Activated CD8-positive, alpha-beta memory T cell treated with anti-CD3 and anti-CD28 coated beads for 36 hours (primary cell): Measurements from ENCODE around the gene JAM2. TPM values are rescaled to one million over a fixed set of nuclear protein-coding genes. Genes with fewer than 3 reads are reported as not detected.

Experiments used
- CTCF ChIA-PET: fragments of 350-600 bp; sonication (Branson Sonifier 250); formaldehyde crosslinking; loops from one replicate; lab custom pipeline; 2021; ENCODE audit warnings: antibody characterized with exemption; lab: Charles Lee
- POLR2A ChIA-PET: fragments of 350-600 bp; sonication (Branson Sonifier 250); formaldehyde crosslinking; loops from one replicate; lab custom pipeline; 2021; ENCODE audit warnings: antibody characterized with exemption; lab: Charles Lee
- total RNA-seq, 2 experiments: library from RNA; stranded (reverse); gene quantifications; one replicate each; pipeline ENCODE4 v1.2.3, GENCODE V29; 2021

The JAM2 gene
- total RNA-seq, 2 experiments from 2014 or later, result 1.3 TPM

- ChIA-PET POLR2A (no interaction called here), CTCF (no interaction called here)
Observed at GRCh38 chr21:25750085-25750484, 111.0 kb downstream of the JAM2 start.

DNA sequence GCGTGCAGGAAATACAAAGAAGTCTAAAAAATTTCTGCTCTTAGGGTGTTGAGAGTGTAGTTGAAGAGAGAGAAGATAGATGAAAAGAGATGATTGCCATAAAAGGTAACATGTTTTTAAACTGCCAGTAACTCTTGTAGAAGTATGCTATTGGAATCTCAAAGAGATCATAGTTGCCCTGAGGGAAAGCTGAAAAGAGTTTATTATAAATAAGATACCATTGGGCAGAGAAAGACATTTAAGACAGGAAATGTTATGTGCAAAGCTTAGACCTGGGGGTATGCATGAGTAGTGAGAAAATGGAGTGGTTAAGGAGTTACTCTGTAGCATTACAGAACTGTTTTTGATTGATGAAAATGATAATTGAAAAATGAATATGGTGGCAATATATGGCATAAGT lies 113.4 kb downstream of the JAM2 start:
- CTCF ChIA-PET, result no interaction called here
- POLR2A ChIA-PET, result interaction anchor here (0.5 kb wide), 1 partner anchor 410 kb away, joined by 3 read pairs; no protein-coding TSS in a partner anchor

GRCh38 chr21:25756190-25756932 lies 117.3 kb downstream of the JAM2 start:
- POLR2A ChIA-PET, result no interaction called here
- CTCF ChIA-PET, result no interaction called here

DNA sequence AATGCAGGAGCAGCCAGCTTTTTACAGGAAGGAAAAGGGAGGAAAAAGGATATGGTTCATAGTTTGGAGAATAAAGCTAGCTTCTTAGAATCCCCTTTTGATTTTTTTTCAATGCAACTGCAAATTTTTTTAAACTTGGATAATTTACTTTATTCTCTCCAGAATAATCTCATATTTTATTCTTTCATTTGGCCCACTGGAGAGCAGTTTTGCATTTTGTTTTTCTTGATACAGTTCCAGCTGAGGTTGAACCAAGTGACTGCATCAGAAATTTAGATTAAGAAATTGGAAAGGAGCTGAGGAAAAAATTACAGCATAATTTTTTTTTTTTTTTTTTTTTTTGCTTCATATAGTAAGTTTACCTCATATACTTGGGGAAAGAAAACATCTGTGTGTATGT lies 118.5 kb downstream of the JAM2 start:
- ChIA-PET CTCF (interaction anchor here (0.6 kb wide), 2 partner anchors 8 to 1915 kb away, joined by 3 to 4 read pairs; no protein-coding TSS in a partner anchor), POLR2A (interaction anchor here (1.2 kb wide), 1 partner anchor 13 kb away, joined by 7 read pairs; no protein-coding TSS in a partner anchor)

DNA sequence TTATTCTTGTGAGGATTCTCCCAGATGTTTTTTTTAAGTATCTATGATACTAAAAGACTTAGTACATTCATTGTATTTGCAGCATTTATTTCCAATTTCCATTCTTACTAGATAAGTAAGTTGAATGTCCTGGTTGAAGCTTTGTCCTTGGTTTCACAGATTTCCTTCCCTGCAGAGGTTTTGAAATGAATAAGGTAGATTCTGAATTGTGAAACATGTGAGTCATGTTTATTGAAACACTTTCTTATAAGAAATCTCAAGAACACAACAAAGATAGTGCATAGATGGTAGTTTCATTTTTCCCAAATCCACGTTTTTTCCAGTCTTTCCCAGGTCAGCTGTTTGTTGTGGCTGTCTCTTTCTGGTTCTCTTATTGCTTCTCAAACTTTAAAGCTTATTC lies 120.5 kb downstream of the JAM2 start:
- ChIA-PET CTCF (no interaction called here), POLR2A (no interaction called here)

DNA sequence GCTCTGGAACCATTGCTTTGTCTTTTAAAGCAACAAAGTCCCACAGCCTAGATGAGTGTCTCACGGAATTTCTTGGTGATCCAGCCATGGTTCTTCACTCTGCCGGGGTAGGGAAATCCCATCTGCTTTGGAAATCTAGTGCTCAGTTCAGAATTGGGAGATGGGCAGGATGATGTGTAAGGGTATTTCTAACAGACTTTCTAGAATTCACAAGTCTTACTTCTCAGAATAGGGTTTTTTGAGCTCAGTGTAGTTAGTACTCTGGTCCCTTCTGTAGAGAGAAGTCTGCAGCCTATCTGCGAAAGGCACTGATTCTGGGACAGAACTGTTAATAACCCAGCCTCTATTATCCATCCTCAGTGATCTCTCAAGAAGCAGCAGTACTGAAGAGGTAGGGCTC lies 121.0 kb downstream of the JAM2 start:
- ChIA-PET CTCF (no interaction called here), POLR2A (no interaction called here)

DNA sequence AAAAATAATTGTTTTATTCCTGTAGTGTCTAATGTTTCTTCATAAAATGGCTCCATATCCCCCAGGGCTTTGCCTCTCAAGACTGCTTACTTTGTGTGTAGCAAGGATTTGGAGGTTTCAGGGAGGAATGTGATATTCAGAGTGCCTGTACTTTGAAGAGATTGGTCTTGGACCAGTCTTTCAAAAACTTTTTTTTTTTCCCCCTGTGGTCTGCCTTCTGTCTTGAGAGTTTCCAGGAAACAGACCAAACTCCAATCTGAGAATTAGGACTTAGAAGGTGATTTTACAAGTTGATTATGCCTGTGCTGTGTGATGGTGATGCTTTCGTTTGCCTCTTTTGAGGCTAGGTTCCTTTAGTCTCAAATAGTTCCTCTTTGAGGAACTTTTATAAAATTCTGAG lies 121.6 kb downstream of the JAM2 start:
- POLR2A ChIA-PET, result no interaction called here
- CTCF ChIA-PET, result no interaction called here

GRCh38 chr21:25764065-25764464 lies 125.0 kb downstream of the JAM2 start:
- ChIA-PET CTCF (no interaction called here), POLR2A (no interaction called here)

Other genes with a start within 250 kb of the JAM2 start
- 10 to 100 TPM; 79.3 to 88.8 TPM for gene MRPL39, start 31.8 kb upstream of the JAM2 start, total RNA-seq
- 100 to 1,000 TPM; 193 to 203 TPM for gene ATP5PF, start 95.6 kb downstream of the JAM2 start, total RNA-seq
- 10 to 100 TPM; 22.6 to 24.9 TPM for gene GABPA, start 95.7 kb downstream of the JAM2 start, total RNA-seq